Lower lobe of right lung (tissue), 2 donors: ENCODE data around the gene USP22. TPM values are rescaled to one million over a fixed set of nuclear protein-coding genes. Genes with fewer than 3 reads are reported as not detected.

Experiments used
- ATAC-seq, 2 donors: fragments of 200-7000 bp; cut with Tn5 transposase; one replicate each; pipeline ENCODE4 v1.9.1; 2020 to 2022; ENCODE audit warnings: mild to moderate bottlenecking in 2 of 2, moderate library complexity in 2 of 2
- DNase-seq: peaks from one replicate; pipeline ENCODE4 v3.0.0-alpha.2; 2020
- H3K27ac ChIP-seq: fragments of 200-600 bp; one replicate; pipeline ENCODE4 v1.8.0; 2022
- H3K27me3 ChIP-seq: fragments of 200-600 bp; one replicate; pipeline ENCODE4 v1.8.0; 2022; ENCODE audit warnings: low read depth
- H3K36me3 ChIP-seq: fragments of 200-600 bp; one replicate; pipeline ENCODE4 v1.8.0; 2022; ENCODE audit warnings: mild to moderate bottlenecking
- H3K4me1 ChIP-seq: fragments of 200-600 bp; one replicate; pipeline ENCODE4 v1.8.0; 2022
- H3K4me3 ChIP-seq: fragments of 200-600 bp; one replicate; pipeline ENCODE4 v1.8.0; 2022; ENCODE audit warnings: mild to moderate bottlenecking
- H3K9me3 ChIP-seq: fragments of 200-600 bp; one replicate; pipeline ENCODE4 v1.8.0; 2022
- CTCF ChIP-seq: fragments of 200-600 bp; IDR thresholded peaks from one replicate; pipeline ENCODE4 v1.8.0; 2022; ENCODE audit warnings: antibody characterized with exemption, mild to moderate bottlenecking
- intact Hi-C: fragments of 100-400 bp; cut with DNase I; formaldehyde crosslinking; loops from one replicate; pipeline ENCODE4 v1.11.0; 2022
- total RNA-seq: library from RNA; stranded (reverse); fragmentation: NEBNext Ultra II Directional; extraction: Animal tissue kit (Norgen Biotek cat#: 25700); gene quantifications from one replicate; pipeline ENCODE4 v1.2.1, GENCODE V29; 2021
- donor health status: DM: no; HTN: yes; CAD: no; lungs with severe emphysema.

USP22 gene
- total RNA-seq, 1 donor from 2014 or later = 154 TPM

GRCh38 chr17:21075739-21076085, 32.9 kb upstream of the USP22 start:
- Histone ChIP-seq H3K4me1 (no peaks in the 10 kb centered on the region), H3K4me3 (no peak overlapping the region), H3K27me3 (no peaks in the 10 kb centered on the region), H3K27ac (no peak overlapping the region), H3K9me3 (no peaks in the 10 kb centered on the region), H3K36me3 (no peaks in the 10 kb centered on the region)
- TF ChIP-seq CTCF = no peak
- intact Hi-C loops = no loop called here
- no peak for DNase-seq
- no peak for ATAC-seq

- H3K4me1 ChIP-seq = no peaks in the 10 kb centered on the region
- DNase-seq (no peak), ATAC-seq (no peak)
- H3K4me3 ChIP-seq = no peak overlapping the region
- intact Hi-C loops = no loop called here
- H3K27me3 ChIP-seq = no peaks in the 10 kb centered on the region
- H3K27ac ChIP-seq = no peak overlapping the region
- no peaks in the 10 kb centered on the region for H3K36me3 ChIP-seq
- no peak for TF ChIP-seq CTCF
- H3K9me3 ChIP-seq = no peaks in the 10 kb centered on the region
These were observed 30.0 kb upstream of the USP22 start for GRCh38 chr17:21072745-21073197.

GRCh38 chr17:21066394-21066793, 23.6 kb upstream of the USP22 start:
- H3K9me3 ChIP-seq = no peaks in the 10 kb centered on the region
- no peak overlapping the region for H3K27ac ChIP-seq
- no peaks in the 10 kb centered on the region for H3K4me1 ChIP-seq
- intact Hi-C loops = no loop called here
- H3K36me3 ChIP-seq = no peaks in the 10 kb centered on the region
- no peak for TF ChIP-seq CTCF
- no peaks in the 10 kb centered on the region for H3K27me3 ChIP-seq
- ATAC-seq (no peak), DNase-seq (no peak)
- no peak overlapping the region for H3K4me3 ChIP-seq

DNA sequence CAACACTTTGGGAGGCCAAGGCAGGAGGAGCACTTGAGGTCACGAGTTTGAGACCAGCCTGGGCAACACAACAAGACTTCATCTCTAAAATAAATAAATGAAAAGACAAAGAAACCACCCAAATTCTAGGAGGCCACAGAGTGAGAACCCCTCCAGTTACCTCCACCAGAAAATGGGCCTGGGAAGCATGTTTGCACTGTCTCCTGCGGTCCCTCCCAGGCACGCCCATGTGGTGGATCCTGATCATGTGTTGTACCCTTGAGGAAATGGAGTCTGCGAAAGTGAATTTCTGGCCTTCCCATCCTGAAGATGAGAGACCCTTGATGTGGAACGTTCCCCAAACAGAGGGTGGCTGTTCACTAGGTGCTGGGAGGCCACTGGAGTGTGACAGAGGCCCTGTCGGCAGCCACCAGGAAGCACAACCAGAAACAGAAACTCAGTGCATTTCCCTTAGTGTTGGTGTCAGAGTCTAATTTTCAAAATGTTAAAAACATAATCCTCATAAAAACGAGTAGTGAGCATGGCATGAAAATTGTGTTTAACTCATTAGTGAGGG, 19.2 kb upstream of the USP22 start:
- Histone ChIP-seq H3K4me1 (no peaks in the 10 kb centered on the region), H3K27ac (no peak overlapping the region), H3K36me3 (no peaks in the 10 kb centered on the region), H3K27me3 (no peaks in the 10 kb centered on the region), H3K9me3 (no peaks in the 10 kb centered on the region), H3K4me3 (no peak overlapping the region)
- intact Hi-C loops = no loop called here
- no peak for ATAC-seq
- no peak for TF ChIP-seq CTCF
- no peak for DNase-seq

DNA sequence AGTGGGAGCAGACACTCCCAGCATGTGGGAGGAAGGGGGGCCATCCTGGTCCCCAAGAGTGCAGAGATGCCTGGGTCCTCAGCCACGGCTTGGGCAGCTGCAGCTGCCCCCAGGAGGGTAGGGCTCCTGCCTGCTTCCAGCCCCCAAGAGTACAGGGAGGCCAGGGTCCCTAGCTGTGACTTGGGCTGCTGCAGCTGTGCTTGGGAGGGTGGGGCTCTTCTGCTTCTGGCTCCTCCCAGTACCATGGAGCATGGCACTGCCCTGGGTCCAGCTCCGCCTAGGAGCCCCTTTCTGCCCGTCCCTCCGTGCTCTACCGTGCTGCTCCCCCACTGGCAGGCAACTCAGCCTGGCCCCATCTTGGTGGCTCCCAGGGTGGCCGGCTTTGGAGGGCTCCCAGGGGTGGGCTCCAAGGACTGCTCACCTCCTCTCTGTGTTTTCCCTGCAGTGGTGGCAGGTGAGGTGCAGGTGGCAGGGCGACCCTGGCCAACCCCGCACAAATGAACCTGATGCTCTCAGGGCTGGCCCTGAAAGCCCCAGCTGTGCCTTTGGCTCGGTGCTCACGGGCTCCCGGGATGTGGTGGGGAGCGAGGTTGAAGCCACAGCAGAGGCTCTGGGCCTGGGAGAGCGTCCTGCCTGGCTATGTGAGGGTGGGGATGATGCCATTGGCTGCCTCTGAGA, 18.5 kb upstream of the USP22 start:
- DNase-seq (no peak), ATAC-seq (peak; percentile 9 to 17)
- no peak overlapping the region for H3K4me3 ChIP-seq
- H3K27me3 ChIP-seq = no peaks in the 10 kb centered on the region
- intact Hi-C loops = no loop called here
- H3K9me3 ChIP-seq = no peaks in the 10 kb centered on the region
- H3K36me3 ChIP-seq = no peaks in the 10 kb centered on the region
- H3K27ac ChIP-seq = no peak overlapping the region
- no peaks in the 10 kb centered on the region for H3K4me1 ChIP-seq
- no peak for TF ChIP-seq CTCF
